ENCODE measurements around the gene OGDH.
"Not testable (repeated sequence)": the region's sequence is repeated elsewhere in the genome, so short reads cannot be mapped to it uniquely, and the experiment has no call there.

Gene OGDH

DNA sequence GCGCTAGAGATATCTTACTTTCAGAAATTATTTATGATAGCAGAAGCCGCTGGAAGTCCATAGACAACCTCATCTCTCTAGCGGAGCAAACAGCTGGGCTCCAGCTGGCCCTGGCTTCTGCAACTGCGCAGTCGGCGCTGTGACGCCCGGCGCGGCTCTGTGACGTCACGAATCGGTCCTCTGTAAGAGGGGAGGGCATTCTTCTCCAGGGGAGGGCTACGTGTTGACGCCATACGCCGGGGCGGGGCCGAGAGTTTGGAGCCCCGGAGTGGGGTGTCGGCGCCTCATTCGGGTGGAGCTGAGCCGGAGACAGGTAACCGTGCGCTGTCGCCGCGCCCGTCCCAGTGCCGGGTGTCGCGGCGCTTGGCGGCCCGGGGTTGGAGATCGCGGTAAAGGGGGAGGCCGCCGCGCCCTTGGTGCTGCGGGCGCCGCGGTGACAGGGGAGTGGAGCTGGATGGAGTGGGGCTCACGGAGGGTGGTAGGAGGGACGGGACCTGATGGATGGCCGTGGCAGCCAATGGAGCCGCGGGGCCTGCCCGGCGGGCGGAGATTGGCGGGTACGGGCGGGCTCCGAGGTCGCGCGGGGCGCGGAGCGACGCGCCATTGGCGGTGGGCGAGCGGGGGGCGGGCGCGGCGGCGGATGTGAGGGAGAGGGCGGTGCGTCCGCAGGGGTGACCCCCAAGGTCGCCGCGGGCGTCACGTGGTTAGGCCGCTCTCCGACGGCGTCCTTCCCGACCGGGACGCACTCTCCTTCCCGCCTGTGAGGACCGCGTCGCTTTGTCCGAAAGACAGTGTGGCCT lies at the start of gene OGDH:
Gene OGDH, plus strand, starts transcription at position 287 of the 800 bp plus-strand sequence. CDS start 17,717 bp downstream, outside the sequence.
- DNase-seq (ENCODE audit: low read depth in 2 of 2), result peak; percentile 95 to 98

DNA sequence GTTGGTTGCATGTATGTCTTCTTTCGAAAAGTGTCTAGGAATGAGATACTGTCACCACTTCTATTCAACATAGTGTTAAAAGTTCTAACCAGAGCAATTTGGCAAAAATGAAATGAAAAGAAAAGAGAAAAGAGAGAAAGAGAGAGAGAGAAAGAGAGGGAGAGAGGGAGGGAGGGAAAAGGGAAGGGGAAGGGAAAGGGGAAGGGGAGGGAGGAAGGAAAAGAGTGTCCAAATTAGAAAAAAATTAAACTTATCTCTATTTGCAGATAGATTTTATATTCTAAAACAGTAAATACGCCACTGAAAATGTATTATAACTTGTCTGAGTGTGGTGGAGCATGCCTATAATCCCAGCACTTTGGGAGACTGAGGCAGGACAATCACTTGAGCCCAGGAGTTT lies 48.9 kb upstream of the OGDH start:
- no peak for DNase-seq (ENCODE audit: low read depth in 2 of 2)

- DNase-seq (ENCODE audit: low read depth in 2 of 2), result no peak
Measured at GRCh38 chr7:44559485-44559884, 46.9 kb upstream of the OGDH start.

GRCh38 chr7:44561481-44561880 lies 44.9 kb upstream of the OGDH start:
- DNase-seq (ENCODE audit: low read depth in 2 of 2), result no peak

GRCh38 chr7:44561962-44562621 lies 44.3 kb upstream of the OGDH start:
- no peak for DNase-seq (ENCODE audit: low read depth in 2 of 2)

DNA sequence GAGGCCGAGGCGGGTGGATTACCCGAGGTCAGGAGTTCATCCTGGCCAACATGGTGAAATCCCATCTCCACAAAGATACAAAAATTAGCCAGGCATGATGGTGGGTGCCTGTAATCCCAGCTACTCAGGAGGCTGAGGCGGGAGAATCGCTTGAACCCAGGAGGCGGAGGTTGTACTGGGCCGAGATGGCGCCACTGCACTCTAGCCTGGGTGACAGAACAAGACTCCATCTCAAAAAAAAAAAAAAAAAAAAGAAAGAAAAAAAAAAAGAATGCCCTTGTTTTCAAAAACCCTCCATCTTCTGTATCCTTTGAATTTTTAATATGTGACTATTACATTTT lies 43.8 kb upstream of the OGDH start:
- DNase-seq (ENCODE audit: low read depth in 2 of 2), result not testable (repeated sequence)

DNA sequence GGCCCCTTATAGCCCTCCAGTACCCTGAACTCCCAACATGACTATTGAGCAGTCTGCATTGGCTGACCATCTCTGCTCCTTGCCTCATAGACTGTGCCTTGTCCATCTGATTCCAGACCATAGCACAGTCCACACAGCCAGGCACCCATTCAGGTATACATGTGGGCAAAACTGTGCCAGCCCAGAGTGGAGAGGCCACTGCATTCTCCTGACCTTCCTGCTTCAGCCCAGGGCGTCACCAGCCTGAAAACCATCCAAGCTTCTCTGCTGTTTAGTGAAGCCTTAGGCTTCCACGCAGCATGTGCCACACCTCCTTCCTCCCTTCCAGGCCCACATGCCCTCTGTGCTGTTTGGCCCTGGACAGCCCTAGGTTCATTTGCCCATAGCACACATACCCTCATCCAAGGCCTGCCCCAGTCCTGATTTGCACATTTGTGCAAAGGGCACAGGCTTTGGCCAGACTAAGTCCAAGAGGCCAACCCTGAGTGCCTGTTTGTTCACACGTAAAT lies 43.2 kb upstream of the OGDH start:
- no peak for DNase-seq (ENCODE audit: low read depth in 2 of 2)

- DNase-seq (ENCODE audit: low read depth in 2 of 2), result no peak
Measured at GRCh38 chr7:44564606-44565005, 41.8 kb upstream of the OGDH start.

- DNase-seq (ENCODE audit: low read depth in 2 of 2), result no peak
Measured at GRCh38 chr7:44565097-44565794, 41.2 kb upstream of the OGDH start.

DNA sequence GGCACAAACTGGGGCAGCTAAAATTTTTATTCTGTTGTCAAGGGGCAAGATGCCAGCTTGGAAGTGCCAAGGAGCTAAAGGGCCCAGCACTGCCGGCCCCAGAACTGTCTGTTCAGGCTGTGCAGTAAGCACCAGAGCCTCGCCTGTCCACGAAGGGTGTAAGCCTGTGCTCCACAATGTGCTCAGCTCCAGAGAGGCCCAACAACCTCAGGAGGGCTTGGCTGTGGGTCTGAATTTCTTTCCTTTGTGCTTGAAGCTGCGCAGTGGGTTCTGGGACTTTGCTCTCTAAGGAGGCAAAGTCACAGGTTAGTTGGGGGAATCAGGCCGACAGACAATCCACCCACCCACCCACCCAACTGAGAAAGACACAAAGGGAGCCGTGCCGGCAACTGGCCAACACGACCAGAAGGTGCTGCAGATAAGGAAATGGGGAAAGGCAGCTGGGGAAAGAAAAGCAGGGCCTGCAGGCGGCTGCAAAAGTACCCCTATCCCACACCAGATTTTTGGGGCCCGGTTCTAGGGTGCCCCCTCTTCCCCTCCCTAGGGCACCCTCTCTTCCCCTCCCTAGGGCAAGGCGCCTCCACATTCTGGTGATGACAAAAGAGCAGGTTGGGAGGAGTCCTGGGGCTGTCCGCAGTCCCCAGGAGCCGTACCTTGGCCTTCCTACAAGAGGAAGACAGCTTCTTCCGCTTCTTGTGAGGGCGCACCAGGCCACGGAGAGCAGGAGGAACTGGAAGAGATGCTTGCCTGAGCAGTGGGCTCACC lies 40.5 kb upstream of the OGDH start:
- no peak for DNase-seq (ENCODE audit: low read depth in 2 of 2)

- DNase-seq (ENCODE audit: low read depth in 2 of 2), result no peak
Measured at GRCh38 chr7:44566680-44567079, 39.7 kb upstream of the OGDH start.

DNA sequence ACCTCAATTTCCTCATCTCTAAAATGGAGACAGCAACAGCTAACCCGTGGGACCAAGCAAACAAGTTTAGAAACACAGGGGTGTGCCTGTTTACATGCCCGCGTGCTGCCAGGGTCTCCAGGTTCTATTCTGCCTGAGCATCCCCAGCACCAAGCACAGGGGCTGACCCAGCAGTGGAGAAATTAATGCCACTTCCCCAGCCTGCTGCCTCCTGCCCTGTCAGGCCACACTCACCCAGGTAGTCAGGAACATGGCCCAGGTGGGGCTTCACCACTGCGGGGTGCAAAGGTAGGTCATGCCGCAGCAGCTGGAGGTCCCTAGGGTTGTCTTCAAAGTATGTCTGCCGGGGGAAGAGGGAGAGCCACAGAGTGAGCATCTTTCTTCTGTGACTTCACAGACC lies 38.5 kb upstream of the OGDH start:
- DNase-seq (ENCODE audit: low read depth in 2 of 2), result no peak

- no peak for DNase-seq (ENCODE audit: low read depth in 2 of 2)
Measured at GRCh38 chr7:44568771-44569560, 37.5 kb upstream of the OGDH start.

DNA sequence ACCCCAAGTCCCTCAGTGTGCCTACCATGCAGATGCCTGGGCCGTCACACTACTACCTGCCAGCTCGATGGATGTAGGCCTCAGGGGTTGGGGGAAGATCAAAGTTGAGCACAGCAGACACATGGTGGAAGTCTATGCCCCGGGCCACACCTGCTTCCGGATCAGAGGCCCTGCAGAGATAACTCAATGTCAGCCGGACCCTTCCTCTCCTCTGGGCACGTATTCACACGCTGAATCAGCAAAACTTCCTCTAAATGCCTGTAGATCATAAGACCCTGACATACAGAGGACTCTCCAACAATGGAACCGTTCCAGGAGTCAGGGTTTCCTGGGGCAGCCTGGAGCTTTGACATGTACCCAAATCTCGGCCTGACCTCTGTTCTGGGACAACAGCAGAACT lies 36.5 kb upstream of the OGDH start:
- no peak for DNase-seq (ENCODE audit: low read depth in 2 of 2)

DNA sequence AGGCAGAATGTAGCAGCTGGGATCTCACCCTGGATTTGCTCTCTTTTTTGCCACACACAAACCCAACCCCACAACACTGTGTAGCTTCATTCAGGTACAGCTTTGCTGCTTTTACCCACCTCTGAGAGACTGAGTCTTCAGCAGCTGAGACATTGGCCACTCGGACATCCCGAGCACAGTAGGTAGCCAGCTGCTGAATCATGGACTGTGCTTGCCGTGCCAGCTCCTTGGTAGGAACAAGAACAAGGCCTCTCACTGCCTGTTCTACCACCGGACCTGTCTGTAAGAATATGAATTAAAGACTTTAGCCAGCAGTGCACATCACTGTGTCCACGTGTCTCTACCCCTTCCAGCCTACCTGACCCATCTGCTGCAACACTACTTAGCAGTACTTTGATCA lies 33.7 kb upstream of the OGDH start:
- DNase-seq (ENCODE audit: low read depth in 2 of 2), result no peak

DNA sequence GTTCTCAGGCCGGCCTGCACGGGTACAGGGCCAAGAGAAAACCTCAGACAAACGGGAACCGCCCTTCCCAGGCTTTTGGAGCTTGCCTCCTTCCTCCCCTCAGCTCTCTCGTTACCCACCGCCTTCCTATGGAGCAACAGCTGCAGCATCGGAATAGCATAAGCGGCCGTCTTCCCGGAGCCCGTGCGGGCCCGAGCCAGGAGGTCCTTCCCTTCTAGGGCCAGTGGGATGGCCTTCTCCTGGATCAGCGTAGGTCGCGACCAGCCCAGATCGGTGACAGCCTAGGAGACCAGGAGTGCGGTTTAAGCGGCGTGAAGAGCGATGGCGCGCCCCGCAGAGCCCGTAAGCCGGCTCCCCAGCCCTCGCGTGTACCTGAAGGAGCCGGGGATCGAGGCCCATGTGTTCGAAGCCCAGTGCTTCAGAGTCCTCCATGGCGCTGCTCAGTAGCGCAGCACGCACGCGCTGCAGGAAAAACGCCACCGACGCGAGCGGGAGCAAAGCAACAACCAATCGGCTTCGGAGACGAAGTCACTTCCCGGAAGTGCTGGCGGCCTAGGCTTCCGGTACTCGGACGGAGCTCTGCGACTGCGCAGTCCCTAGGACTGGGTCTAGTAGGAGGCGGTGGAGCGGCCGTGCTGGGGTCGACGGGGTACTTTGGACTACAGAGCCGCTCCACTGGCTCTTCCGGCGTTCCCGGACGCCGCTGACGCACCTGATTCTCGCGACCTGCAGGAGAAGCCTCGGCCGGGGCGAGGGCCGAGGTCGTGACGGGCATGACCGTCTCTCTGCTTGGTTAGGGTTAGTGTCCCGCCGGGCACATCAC lies 32.8 kb upstream of the OGDH start, which contains the start of gene DDX56:
Gene DDX56, minus strand, starts transcription at position 445 of the 823 bp plus-strand sequence. Its CDS starts 13 bp downstream, at position 432.
- peak; percentile 77 to 79 for DNase-seq (ENCODE audit: low read depth in 2 of 2)

DNA sequence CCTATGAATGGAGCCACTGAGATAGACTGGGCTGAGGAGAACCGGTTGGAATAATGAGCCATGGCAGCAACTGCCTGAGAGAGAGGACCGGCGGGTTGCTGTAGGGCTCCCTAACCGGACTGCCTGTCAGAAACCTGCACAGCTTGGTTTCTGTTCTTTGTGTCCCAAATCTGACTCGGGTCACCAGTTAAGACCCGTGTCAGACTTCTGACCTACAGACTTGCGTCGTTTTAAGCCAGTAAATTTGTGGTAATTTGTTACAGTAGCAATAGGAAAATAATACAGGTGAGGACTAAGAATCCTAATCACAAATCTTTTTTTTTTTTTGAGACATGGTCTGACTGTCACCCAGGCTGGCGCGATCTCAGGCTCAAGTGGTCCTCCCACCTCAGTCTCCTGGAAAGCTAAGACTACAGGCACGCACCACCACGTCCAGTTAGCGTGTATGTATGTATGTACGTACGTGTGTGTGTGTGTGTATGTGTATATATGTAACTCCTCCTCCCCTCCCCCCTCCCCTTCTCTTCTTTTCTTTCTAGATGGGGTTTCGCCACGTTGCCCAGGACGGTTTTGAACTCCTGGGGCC lies 32.0 kb upstream of the OGDH start:
- no peak for DNase-seq (ENCODE audit: low read depth in 2 of 2)

- DNase-seq (ENCODE audit: low read depth in 2 of 2), result no peak
Measured at GRCh38 chr7:44575054-44575453, 31.4 kb upstream of the OGDH start.

- no peak for DNase-seq (ENCODE audit: low read depth in 2 of 2)
Measured at GRCh38 chr7:44576228-44576627, 30.2 kb upstream of the OGDH start.

Measured in stimulated activated CD4-positive, alpha-beta T cell treated with anti-CD3 and anti-CD28 coated beads, Interleukin-1b, Interleukin-23, amount 100 ng/mL, for 1 hour (primary cell).